Stomach (tissue), 9 donors: ENCODE measurements around the gene MRPL58. TPM values are rescaled to one million over a fixed set of nuclear protein-coding genes. Genes with fewer than 3 reads are reported as not detected.
A peak's percentile ranks its signal among the peaks of the same experiment; 100 is the strongest.

ENCODE experiments used
- DNase-seq, 2 donors: peaks; one replicate each; pipeline versions ENCODE4 v3.0.0 to v3.0.0-alpha.2; 2013 to 2019
- H3K27ac ChIP-seq, 5 donors: fragments of 200-600 bp in 4 of 5; sonication (generic) in 4 of 5; one replicate each; pipeline ENCODE4 v1.5.1; 2013 to 2019; ENCODE audit warnings: mild to moderate bottlenecking in 1 of 5, moderate library complexity in 1 of 5
- H3K27me3 ChIP-seq, 3 donors: fragments of 200-600 bp; sonication (generic); one replicate each; pipeline ENCODE4 v1.5.1; 2017 to 2019; ENCODE audit warnings: mixed run types in 1 of 3
- H3K36me3 ChIP-seq, 4 donors: fragments of 200-600 bp; sonication (generic); 1 replicate in 3 of 4; 2 replicates in 1 of 4; pipeline ENCODE4 v1.5.1; 2016 to 2019
- H3K4me1 ChIP-seq, 4 donors: fragments of 200-600 bp; sonication (generic); one replicate each; pipeline ENCODE4 v1.5.1; 2016 to 2019
- H3K4me3 ChIP-seq, 4 donors: fragments of 200-600 bp; sonication (generic) in 3 of 4; one replicate each; pipeline ENCODE4 v1.5.1; 2016 to 2019; ENCODE audit warnings: mild to moderate bottlenecking in 1 of 4
- H3K9me3 ChIP-seq, 4 donors: fragments of 200-600 bp; sonication (generic); one replicate each; pipeline ENCODE4 v1.5.1; 2016 to 2019
- CTCF ChIP-seq, 7 experiments: fragments of 450-650 bp in 4 of 7; fragments of 200-600 bp in 3 of 7; sonication (generic) in 3 of 7; IDR thresholded peaks; one replicate each; pipeline ENCODE4 v1.5.1; 2016 to 2019; ENCODE audit warnings: antibody characterized with exemption in 7 of 7, control low read depth in 2 of 7, mild to moderate bottlenecking in 1 of 7
- EP300 ChIP-seq: sonication (generic); formaldehyde crosslinking; IDR thresholded peaks from one replicate; pipeline ENCODE4 v1.6.1; 2017; ENCODE audit warnings: antibody characterized with exemption
- POLR2A ChIP-seq, 4 donors: fragments of 450-650 bp; IDR thresholded peaks; one replicate each; pipeline ENCODE4 v1.6.1; 2016; ENCODE audit warnings: antibody characterized with exemption in 4 of 4, control low read depth in 2 of 4, mild to moderate bottlenecking in 1 of 4, moderate library complexity in 1 of 4
- POLR2AphosphoS5 ChIP-seq, 3 donors: sonication (generic); formaldehyde crosslinking; IDR thresholded peaks; one replicate each; pipeline ENCODE4 v1.6.1; 2016; ENCODE audit warnings: antibody characterized with exemption in 3 of 3
- WGBS, 5 donors: extraction: QIAGEN DNeasy Blood & Tissue Kit in 3 of 5; methylation state at CpG; one replicate each; pipeline versions ENCODE4 v1.1.5 to v1.1.7; 2013 to 2018; 5-methylcytosine and 5-hydroxymethylcytosine counted together
- intact Hi-C: fragments of 100-400 bp; cut with DNase I; formaldehyde crosslinking; loops from one replicate; pipeline ENCODE4 v1.15.1; 2023; ENCODE audit warnings: low total_unique reads
- polyA plus RNA-seq, 3 donors: library from polyadenylated mRNA; stranded (reverse); fragments of 200-250 nt; gene quantifications; one replicate each; pipeline ENCODE4 v1.2.3, GENCODE V29; 2013
- total RNA-seq, 5 donors: library from RNA; depleted of rRNA; stranded (reverse); fragments of >200 nt; gene quantifications; one replicate each; pipeline versions ENCODE4 v1.1.0 to v1.2.3, GENCODE V29; 2014 to 2016
- donor health status: healthy with polysubstance abuse.
- donor health status: Bipolar disorder and iron deficiency.
- donor health status: healthy.

Gene MRPL58
- total and polyA plus RNA-seq, 8 donors: 6.7 to 69.0 (median 38.7) TPM

DNA sequence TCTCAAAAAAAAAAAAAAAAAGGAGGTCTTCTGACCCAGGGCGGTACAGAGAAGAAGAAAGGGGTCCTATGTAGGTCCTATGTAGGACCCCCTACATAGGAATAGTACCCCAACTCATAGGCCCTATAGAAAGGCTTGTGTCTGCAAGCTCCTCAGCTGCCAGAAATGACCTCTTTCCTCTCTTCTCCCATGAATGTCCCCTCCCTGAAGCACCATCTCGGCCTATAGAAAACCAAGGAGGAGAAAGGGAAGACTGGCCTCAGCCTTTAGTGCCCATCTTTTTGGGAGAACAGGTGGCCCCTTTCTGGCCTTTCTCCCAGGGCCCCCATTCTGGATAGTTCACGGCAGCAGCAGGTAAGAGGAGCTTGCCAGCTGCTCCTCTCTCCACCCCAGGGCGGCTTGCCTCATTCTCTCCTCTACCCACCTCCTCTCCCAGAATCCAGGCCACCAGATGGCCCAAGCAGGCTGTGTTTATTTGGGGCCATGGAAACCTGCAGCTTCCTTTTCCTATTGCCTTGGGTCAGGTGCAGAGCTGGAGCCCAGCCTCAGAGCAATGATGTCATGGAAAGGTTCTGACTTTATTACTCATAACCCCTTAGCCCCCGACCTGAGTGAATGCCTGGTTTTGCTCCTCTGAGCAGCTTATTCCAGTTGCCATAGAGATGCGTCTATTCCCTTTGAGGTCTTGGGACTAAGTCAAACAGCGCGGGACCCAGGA lies 1.6 kb upstream of the MRPL58 start:
- 42 to 63% (median 50%) methylated on average over 8 of the region's 8 CpGs for WGBS, 5 donors
- Histone ChIP-seq H3K27ac (peak overlapping the region; percentile 58 to 94 (median 90)), H3K36me3 (peaks cover 0 to 10% (median 0%) of the 10 kb centered on the region in 4 donors), H3K4me1 (peaks cover 22 to 37% (median 30%) of the 10 kb centered on the region in 4 donors), H3K4me3 (no peak overlapping the region), H3K9me3 (no peaks in the 10 kb centered on the region), H3K27me3 (no peaks in the 10 kb centered on the region)
- TF ChIP-seq CTCF (IDR thresholded peaks at IDR 0.05) (peak in 1 of 7 experiments; percentile 7), POLR2A (IDR thresholded peaks at IDR 0.05) (no peak), POLR2AphosphoS5 (IDR thresholded peaks at IDR 0.05) (peak in 2 of 3 donors; percentile 8 to 53)
- peak; percentile 71 to 90 for DNase-seq
- intact Hi-C loops: no loop called here

- Histone ChIP-seq H3K36me3 (peaks cover 0 to 13% (median 4%) of the 10 kb centered on the region in 4 donors), H3K27ac (peak overlapping the region; percentile 86 to 94 (median 92)), H3K27me3 (no peaks in the 10 kb centered on the region), H3K9me3 (no peaks in the 10 kb centered on the region), H3K4me1 (peaks cover 22 to 37% (median 30%) of the 10 kb centered on the region in 4 donors), H3K4me3 (peak overlapping the region; percentile 76 to 91 (median 82))
- intact Hi-C loops: no loop called here
- 26 to 36% (median 32%) methylated on average over 13 of the region's 13 CpGs for WGBS, 5 donors
- peak; percentile 50 to 74 (median 71) for TF ChIP-seq POLR2AphosphoS5 (IDR thresholded peaks at IDR 0.05)
- no peak for TF ChIP-seq CTCF (IDR thresholded peaks at IDR 0.05)
- peak; percentile 75 to 92 for DNase-seq
These were observed 922 bp upstream of the MRPL58 start for GRCh38 chr17:75011401-75012095.

DNA sequence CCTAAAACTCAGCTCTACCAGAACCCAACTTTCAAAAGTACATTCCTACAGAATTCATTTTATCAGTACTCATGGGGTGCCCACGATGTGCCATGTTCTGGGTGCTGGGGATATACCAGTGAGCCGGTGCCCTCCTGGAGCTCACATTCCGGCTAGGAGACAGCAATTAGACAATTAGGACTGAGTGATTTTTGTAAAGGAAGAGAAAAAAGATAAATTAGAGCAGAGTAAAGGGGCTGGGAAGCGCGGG lies 449 bp upstream of the MRPL58 start:
- no peaks in the 10 kb centered on the region for H3K9me3 ChIP-seq
- peaks cover 0 to 18% (median 8%) of the 10 kb centered on the region in 4 donors for H3K36me3 ChIP-seq
- peak overlapping the region; percentile 76 to 91 (median 82) for H3K4me3 ChIP-seq
- no peak for TF ChIP-seq POLR2A (IDR thresholded peaks at IDR 0.05)
- no peak for TF ChIP-seq CTCF (IDR thresholded peaks at IDR 0.05)
- no peak for TF ChIP-seq POLR2AphosphoS5 (IDR thresholded peaks at IDR 0.05)
- TF ChIP-seq EP300: no peak
- 7 to 29% (median 17%) methylated on average over 5 of the region's 5 CpGs for whole genome bisulfite sequencing, 5 donors
- H3K4me1 ChIP-seq: peaks cover 22 to 37% (median 30%) of the 10 kb centered on the region in 4 donors
- intact Hi-C loops: no loop called here
- H3K27me3 ChIP-seq: no peaks in the 10 kb centered on the region
- H3K27ac ChIP-seq: peak overlapping the region; percentile 86 to 94 (median 92)
- no peak for DNase-seq

GRCh38 chr17:75013092-75013559 lies 656 bp downstream of the MRPL58 start:
- 0 to 1% (median 1%) methylated on average over 10 of the region's 10 CpGs for WGBS, 5 donors
- Histone ChIP-seq H3K36me3 (peaks cover 0 to 29% (median 19%) of the 10 kb centered on the region in 4 donors), H3K9me3 (no peaks in the 10 kb centered on the region), H3K4me1 (peaks cover 22 to 37% (median 30%) of the 10 kb centered on the region in 4 donors), H3K27ac (peak overlapping the region; percentile 86 to 94 (median 92)), H3K27me3 (no peaks in the 10 kb centered on the region), H3K4me3 (peak overlapping the region; percentile 76 to 91 (median 82))
- intact Hi-C loops: no loop called here
- DNase-seq: no peak
- TF ChIP-seq POLR2A (IDR thresholded peaks at IDR 0.05): no peak
- TF ChIP-seq CTCF (IDR thresholded peaks at IDR 0.05): no peak
- no peak for TF ChIP-seq POLR2AphosphoS5 (IDR thresholded peaks at IDR 0.05)
- TF ChIP-seq EP300: no peak
